Transverse colon (tissue), 4 donors: ENCODE measurements around the gene XBP1. TPM values are rescaled to one million over a fixed set of nuclear protein-coding genes. Genes with fewer than 3 reads are reported as not detected.
"Not testable (repeated sequence)": the region's sequence is repeated elsewhere in the genome, so short reads cannot be mapped to it uniquely, and the experiment has no call there.

Experiments
- DNase-seq: peaks from one replicate; pipeline ENCODE4 v3.0.0-alpha.2; 2019
- H3K27ac ChIP-seq, 4 donors: fragments of 200-600 bp; sonication (generic); 2 replicates each; pipeline ENCODE4 v1.5.1; 2016 to 2018; ENCODE audit warnings: inconsistent platforms in 4 of 4
- H3K27me3 ChIP-seq: fragments of 200-600 bp; sonication (generic); 2 replicates; pipeline ENCODE4 v1.5.1; 2017; ENCODE audit warnings: inconsistent platforms
- H3K36me3 ChIP-seq, 4 donors: fragments of 200-600 bp; sonication (generic); 2 replicates each; pipeline ENCODE4 v1.5.1; 2017 to 2019; ENCODE audit warnings: inconsistent platforms in 4 of 4
- H3K4me1 ChIP-seq, 4 donors: fragments of 200-600 bp; sonication (generic); 2 replicates each; pipeline ENCODE4 v1.5.1; 2017 to 2020; ENCODE audit warnings: inconsistent platforms in 4 of 4
- H3K4me3 ChIP-seq, 4 donors: fragments of 200-600 bp; sonication (generic); 1 replicate in 1 of 4; 2 replicates in 3 of 4; pipeline versions ENCODE4 v1.5.1 to v1.6.1; 2017 to 2019; ENCODE audit warnings: inconsistent platforms in 4 of 4
- H3K9me3 ChIP-seq, 2 donors: fragments of 200-600 bp; sonication (generic); 2 replicates each; pipeline ENCODE4 v1.5.1; 2017 to 2019; ENCODE audit warnings: inconsistent platforms in 2 of 2
- CTCF ChIP-seq, 5 experiments: fragments of 200-600 bp in 3 of 5; fragments of 450-650 bp in 2 of 5; sonication (generic) in 3 of 5; IDR thresholded peaks; 1 replicate in 2 of 5; 2 replicates in 3 of 5; pipeline ENCODE4 v1.5.1; 2016 to 2017; ENCODE audit warnings: antibody characterized with exemption in 5 of 5, inconsistent platforms in 3 of 5, mild to moderate bottlenecking in 2 of 5, moderate library complexity in 1 of 5
- EP300 ChIP-seq: sonication (generic); formaldehyde crosslinking; IDR thresholded peaks from one replicate; pipeline ENCODE4 v1.6.1; 2017; ENCODE audit warnings: antibody characterized with exemption, low read depth
- POLR2A ChIP-seq: fragments of 450-650 bp; IDR thresholded peaks from one replicate; pipeline ENCODE4 v1.6.1; 2016; ENCODE audit warnings: antibody characterized with exemption, mild to moderate bottlenecking, moderate library complexity
- POLR2AphosphoS5 ChIP-seq, 3 donors: sonication (generic); formaldehyde crosslinking; IDR thresholded peaks; one replicate each; pipeline ENCODE4 v1.6.1; 2016; ENCODE audit warnings: antibody characterized with exemption in 3 of 3
- WGBS, 2 donors: methylation state at CpG; one replicate each; pipeline ENCODE4 v1.1.5; 2018; ENCODE audit warnings: low coverage in 1 of 2; 5-methylcytosine and 5-hydroxymethylcytosine counted together
- in situ Hi-C, 4 donors: fragments of 200-750 bp; cut with MboI; loops; one replicate each; pipeline versions ENCODE4 v1.15.0 to v1.15.1; 2017; ENCODE audit warnings: low sequenced_read_pairs in 3 of 4, low pct_ligation_motif_present in 1 of 4, low pct_unique_long_range_greater_than_20kb in 1 of 4
- intact Hi-C: fragments of 100-400 bp; cut with DNase I; formaldehyde crosslinking; loops from one replicate; pipeline ENCODE4 v1.15.1; 2023; ENCODE audit warnings: low total_unique reads
- total RNA-seq, 4 donors: library from RNA; depleted of rRNA; stranded (reverse); fragments of >200 nt; gene quantifications; one replicate each; pipeline ENCODE4 v1.1.0, GENCODE V29; 2016

The XBP1 gene
- total RNA-seq, 4 donors from 2014 or later = 68.1 to 263 (median 190) TPM

- intact Hi-C loops (loop anchor here (5.0 to 10.0 kb wide), 2 partner anchors 225 to 812 kb away; no protein-coding TSS in a partner anchor), in situ Hi-C loops (loop anchor here (5.0 to 25.0 kb wide), 5 partner anchors 215 to 815 kb away; no protein-coding TSS in a partner anchor)
- Histone ChIP-seq H3K4me1 (peaks cover 0 to 30% (median 7%) of the 10 kb centered on the region in 4 donors), H3K27me3 (no peaks in the 10 kb centered on the region), H3K27ac (no peak overlapping the region), H3K9me3 (no peaks in the 10 kb centered on the region), H3K4me3 (no peak overlapping the region), H3K36me3 (no peaks in the 10 kb centered on the region)
- TF ChIP-seq POLR2A (no peak), EP300 (no peak), CTCF (IDR thresholded peaks at IDR 0.05) (no peak), POLR2AphosphoS5 (IDR thresholded peaks at IDR 0.05) (no peak)
- no peak for DNase-seq
- WGBS, 2 donors = 94 to 97% methylated on average over 4 to 7 of the region's 7 CpGs
Observed at GRCh38 chr22:28826921-28827320, 26.6 kb upstream of the XBP1 start.

- in situ Hi-C loops = loop anchor here (5.0 to 25.0 kb wide), 5 partner anchors 214 to 814 kb away; no protein-coding TSS in a partner anchor
- not testable (repeated sequence) for H3K4me3 ChIP-seq, DNase-seq, H3K27me3 ChIP-seq, H3K36me3 ChIP-seq, H3K27ac ChIP-seq, H3K9me3 ChIP-seq
- peaks cover 0 to 35% (median 10%) of the 10 kb centered on the region in 4 donors for H3K4me1 ChIP-seq
- intact Hi-C loops = loop anchor here (5.0 to 10.0 kb wide), 2 partner anchors 224 to 812 kb away; no protein-coding TSS in a partner anchor
- WGBS, 2 donors = 78 to 83% methylated on average over 1 to 4 of the region's 4 CpGs
Observed at GRCh38 chr22:28826430-28826829, 26.1 kb upstream of the XBP1 start.

GRCh38 chr22:28824455-28824854 is 24.1 kb upstream of the XBP1 start:
- H3K4me3 ChIP-seq, H3K36me3 ChIP-seq, DNase-seq, in situ Hi-C loops, H3K9me3 ChIP-seq, H3K27me3 ChIP-seq: not testable (repeated sequence)
- WGBS, 2 donors = 85 to 95% methylated on average over 7 to 9 of the region's 9 CpGs
- intact Hi-C loops = loop anchor here (10.0 kb wide), 1 partner anchor 810 kb away; no protein-coding TSS in a partner anchor
- Histone ChIP-seq H3K4me1 (peaks cover 3 to 39% (median 16%) of the 10 kb centered on the region in 4 donors), H3K27ac (peak overlapping the region; percentile 7 to 89 (median 62))

- no peak overlapping the region for H3K4me3 ChIP-seq
- in situ Hi-C loops (no loop called here), intact Hi-C loops (loop anchor here (10.0 kb wide), 1 partner anchor 808 kb away; no protein-coding TSS in a partner anchor)
- TF ChIP-seq CTCF (IDR thresholded peaks at IDR 0.05) = no peak
- TF ChIP-seq POLR2AphosphoS5 (IDR thresholded peaks at IDR 0.05) = peak; percentile 50 to 66 (median 57)
- no peak for TF ChIP-seq POLR2A
- WGBS, 2 donors = 31 to 44% methylated on average over 2 to 4 of the region's 4 CpGs
- H3K27me3 ChIP-seq = no peaks in the 10 kb centered on the region
- peak; percentile 23 for DNase-seq
- H3K36me3 ChIP-seq = no peaks in the 10 kb centered on the region
- no peaks in the 10 kb centered on the region for H3K9me3 ChIP-seq
- H3K4me1 ChIP-seq = peaks cover 17 to 47% (median 30%) of the 10 kb centered on the region in 4 donors
- peak overlapping the region; percentile 59 to 89 (median 78) for H3K27ac ChIP-seq
Observed at GRCh38 chr22:28822930-28823551, 22.7 kb upstream of the XBP1 start.

- 93% methylated on average over 1 of the region's 1 CpG; no CpG with 5 or more reads in 1 of the 2 donors for WGBS, 2 donors
- no peak for TF ChIP-seq POLR2A
- TF ChIP-seq EP300 = no peak
- TF ChIP-seq CTCF (IDR thresholded peaks at IDR 0.05) = no peak
- no peak for TF ChIP-seq POLR2AphosphoS5 (IDR thresholded peaks at IDR 0.05)
- no peaks in the 10 kb centered on the region for H3K36me3 ChIP-seq
- no peak overlapping the region for H3K4me3 ChIP-seq
- peaks cover 20 to 61% (median 39%) of the 10 kb centered on the region in 4 donors for H3K4me1 ChIP-seq
- in situ Hi-C loops = no loop called here
- H3K27me3 ChIP-seq = no peaks in the 10 kb centered on the region
- DNase-seq = no peak
- intact Hi-C loops = loop anchor here (10.0 kb wide), 1 partner anchor 807 kb away; no protein-coding TSS in a partner anchor
- H3K9me3 ChIP-seq = no peaks in the 10 kb centered on the region
- H3K27ac ChIP-seq = peak overlapping the region; percentile 59 to 89 (median 80)
Observed at GRCh38 chr22:28821452-28821851, 21.1 kb upstream of the XBP1 start.
